B cell (primary cell): Measurements from ENCODE around the gene LIMK1. TPM values are rescaled to one million over a fixed set of nuclear protein-coding genes. Genes with fewer than 3 reads are reported as not detected.

Experiments used
- ATAC-seq: fragments of 200-7000 bp; cut with Tn5 transposase; one replicate; pipeline ENCODE4 v1.10.0; 2021; ENCODE audit warnings: low read depth, mild to moderate bottlenecking, moderate number of reproducible peaks, moderate library complexity
- CTCF ChIA-PET: fragments of 350-600 bp; sonication (Branson Sonifier 250); formaldehyde crosslinking; loops from one replicate; lab custom pipeline; 2021; ENCODE audit warnings: antibody characterized with exemption, inconsistent platforms; lab: Charles Lee
- POLR2A ChIA-PET: fragments of 350-600 bp; sonication (Branson Sonifier 250); formaldehyde crosslinking; loops from one replicate; lab custom pipeline; 2021; ENCODE audit warnings: antibody characterized with exemption; lab: Charles Lee
- DNase-seq: peaks from one replicate; pipeline ENCODE4 v3.0.0; 2013
- H2AFZ ChIP-seq: 2 replicates; pipeline ENCODE4 v1.6.1; 2012; ENCODE audit warnings: mild to moderate bottlenecking, low read depth, low read length; ENCODE audit not compliant: insufficient read depth, poor library complexity, severe bottlenecking
- H3K27ac ChIP-seq, 2 donors: 1 replicate in 1 of 2; 2 replicates in 1 of 2; pipeline ENCODE4 v1.5.1; 2012 to 2013; ENCODE audit warnings: low read length in 2 of 2, mild to moderate bottlenecking in 2 of 2, moderate library complexity in 1 of 2
- H3K27me3 ChIP-seq, 4 experiments: fragments of 200-600 bp in 1 of 4; sonication (generic) in 1 of 4; replicated peaks in 1 of 4; 1 replicate in 2 of 4; 2 replicates in 2 of 4; pipeline versions ENCODE4 v1.6.1 to v1.7.0; 2013 to 2016; ENCODE audit warnings: low read length in 3 of 4, mild to moderate bottlenecking in 2 of 4, mixed read lengths in 1 of 4, moderate library complexity in 1 of 4; ENCODE audit not compliant: insufficient read depth in 4 of 4, control insufficient read depth in 3 of 4; ENCODE audit errors: control extremely low read depth in 1 of 4
- H3K36me3 ChIP-seq, 2 experiments: replicated peaks in 1 of 2; 1 replicate in 1 of 2; 2 replicates in 1 of 2; pipeline versions ENCODE4 v1.6.1 to v1.7.1; 2013; ENCODE audit warnings: low read length in 1 of 2; ENCODE audit not compliant: insufficient read depth in 2 of 2, control insufficient read depth in 1 of 2; ENCODE audit errors: control extremely low read depth in 1 of 2, extremely low read depth in 1 of 2
- H3K4me1 ChIP-seq, 2 donors: fragments of 200-600 bp in 1 of 2; sonication (generic) in 1 of 2; 1 replicate in 1 of 2; 2 replicates in 1 of 2; pipeline versions ENCODE4 v1.5.1 to v1.6.1; 2013 to 2017; ENCODE audit warnings: low read length in 2 of 2; ENCODE audit not compliant: control insufficient read depth in 2 of 2, insufficient read depth in 2 of 2
- H3K4me2 ChIP-seq: replicated peaks from 2 replicates; pipeline ENCODE3; 2012; ENCODE audit warnings: mild to moderate bottlenecking, low read depth, low read length; ENCODE audit not compliant: poor library complexity, severe bottlenecking
- H3K4me3 ChIP-seq, 5 experiments: fragments of 200-600 bp in 1 of 5; sonication (generic) in 1 of 5; 1 replicate in 3 of 5; 2 replicates in 2 of 5; pipeline versions ENCODE4 v1.5.1 to v1.7.0; 2011 to 2016; ENCODE audit warnings: low read length in 4 of 5, mild to moderate bottlenecking in 4 of 5, low read depth in 2 of 5, control low read depth in 1 of 5, moderate library complexity in 1 of 5; ENCODE audit not compliant: insufficient read depth in 1 of 5; ENCODE audit errors: control extremely low read depth in 1 of 5, extremely low read depth in 1 of 5
- H3K79me2 ChIP-seq: fragments of 200-600 bp; sonication (generic); one replicate; pipeline ENCODE4 v1.6.0; 2016; ENCODE audit warnings: low read length; ENCODE audit not compliant: control insufficient read depth, insufficient read depth
- H3K9ac ChIP-seq: fragments of 200-600 bp; sonication (generic); 2 replicates; pipeline ENCODE4 v1.6.1; 2017; ENCODE audit warnings: mild to moderate bottlenecking, low read length, moderate library complexity
- H3K9me3 ChIP-seq, 3 donors: one replicate each; pipeline versions ENCODE4 v1.6.1 to v1.7.1; 2013; ENCODE audit warnings: low read length in 2 of 3; ENCODE audit not compliant: control insufficient read depth in 2 of 3, insufficient read depth in 1 of 3; ENCODE audit errors: control extremely low read depth in 1 of 3
- H4K20me1 ChIP-seq: 2 replicates; pipeline ENCODE4 v1.6.0; 2012; ENCODE audit warnings: mild to moderate bottlenecking, low read length; ENCODE audit not compliant: insufficient read depth, control insufficient read depth, poor library complexity, severe bottlenecking
- H3K27ac Mint-ChIP-seq: one replicate; pipeline ENCODE4 v1.8.0; 2021; ENCODE audit warnings: mixed read lengths
- H3K27me3 Mint-ChIP-seq: one replicate; pipeline ENCODE4 v1.8.0; 2021; ENCODE audit warnings: mixed read lengths
- H3K4me1 Mint-ChIP-seq: one replicate; pipeline ENCODE4 v1.8.0; 2021; ENCODE audit warnings: mixed read lengths
- H3K4me3 Mint-ChIP-seq: one replicate; pipeline ENCODE4 v1.8.0; 2021; ENCODE audit warnings: mixed read lengths
- H3K9me3 Mint-ChIP-seq: one replicate; pipeline ENCODE4 v1.8.0; 2022; ENCODE audit warnings: mixed read lengths; ENCODE audit not compliant: insufficient read depth
- EZH2 ChIP-seq: IDR thresholded peaks from 2 replicates; pipeline ENCODE4 v1.6.1; 2012; ENCODE audit warnings: borderline replicate concordance, low read depth, mild to moderate bottlenecking, moderate library complexity, low read length; ENCODE audit not compliant: insufficient read depth, poor library complexity, severe bottlenecking
- WGBS: methylation state at CpG from one replicate; pipeline ENCODE4 v1.1.5; 2013; ENCODE audit warnings: missing lambda C conversion rate; ENCODE audit not compliant: insufficient coverage; 5-methylcytosine and 5-hydroxymethylcytosine counted together
- intact Hi-C: fragments of 100-400 bp; cut with micrococcal nuclease; formaldehyde crosslinking; loops from one replicate; pipeline ENCODE4 v1.10.0; 2022
- polyA plus RNA-seq: library from polyadenylated mRNA; depleted of rRNA; stranded (reverse); fragments of >200 nt; gene quantifications from 2 replicates; pipeline ENCODE4 v1.2.3, GENCODE V29; 2012
- total RNA-seq, 2 donors: library from RNA; stranded (reverse); fragments of 120-200 nt in 1 of 2; gene quantifications; 1 replicate in 1 of 2; 2 replicates in 1 of 2; pipeline versions ENCODE4 v1.2.3 to v1.2.4, GENCODE V29; 2013 to 2022
- TF ChIP-seq, protein P1 (sequence below): fragments of 200-600 bp; IDR thresholded peaks from one replicate; pipeline ENCODE4 v1.8.0; 2022; ENCODE audit warnings: antibody characterized with exemption, mild to moderate bottlenecking

The LIMK1 gene
- total and polyA plus RNA-seq, 2 donors (not counting 1 experiment from before 2014, with no cell fraction given), result 38.7 to 70.8 TPM

DNA sequence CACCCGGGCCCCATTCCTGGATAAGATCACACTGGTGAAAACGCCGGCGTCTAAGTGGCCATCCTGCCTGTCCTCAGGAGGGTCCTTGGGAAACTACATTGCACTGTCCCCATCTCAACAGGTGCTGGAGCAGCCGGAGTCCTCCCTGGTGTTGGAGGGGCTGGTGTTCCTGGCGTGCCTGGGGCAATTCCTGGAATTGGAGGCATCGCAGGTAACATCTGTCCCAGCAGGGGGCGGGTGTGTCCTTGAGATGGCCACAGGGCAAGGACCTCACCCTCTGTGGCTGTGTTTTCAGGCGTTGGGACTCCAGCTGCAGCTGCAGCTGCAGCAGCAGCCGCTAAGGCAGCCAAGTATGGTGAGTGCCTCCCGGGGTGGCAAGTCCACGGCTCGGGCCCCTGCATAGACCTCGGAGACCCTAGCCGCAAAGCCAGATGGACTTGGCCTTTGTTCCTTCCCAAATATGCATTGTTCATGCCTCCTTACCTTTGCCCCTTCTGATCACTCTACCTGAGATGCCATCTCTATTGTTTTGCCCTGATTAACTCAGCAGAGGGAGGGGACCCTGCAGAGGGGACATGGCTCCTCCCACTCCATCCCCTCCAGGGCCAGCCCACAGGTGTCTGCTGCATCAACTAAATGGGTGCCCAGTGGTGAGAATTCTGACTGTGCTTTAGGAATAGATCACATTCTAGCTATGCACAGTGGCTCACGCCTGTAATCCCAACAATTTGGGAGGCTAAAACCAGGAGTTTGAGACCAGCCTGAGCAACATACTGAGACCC, 31.8 kb upstream of the LIMK1 start:
- Mint-ChIP-seq H3K9me3 (no peaks in the 10 kb centered on the region), H3K27me3 (peaks cover 14% of the 10 kb centered on the region), H3K4me3 (no peak overlapping the region), H3K4me1 (no peaks in the 10 kb centered on the region), H3K27ac (peak overlapping the region; percentile 4)
- Histone ChIP-seq H3K27me3 (no peaks in the 10 kb centered on the region), H3K4me1 (no peaks in the 10 kb centered on the region), H3K9ac (no peak overlapping the region), H3K36me3 (no peaks in the 10 kb centered on the region), H3K4me3 (no peak overlapping the region), H2AFZ (no peak overlapping the region), H3K27ac (no peak overlapping the region), H4K20me1 (no peaks in the 10 kb centered on the region), H3K79me2 (no peaks in the 10 kb centered on the region), H3K9me3 (no peaks in the 10 kb centered on the region), H3K4me2 (no peak overlapping the region)
- ChIA-PET POLR2A (no interaction called here), CTCF (no interaction called here)
- DNase-seq (no peak), ATAC-seq (no peak)
- intact Hi-C loops, result no loop called here
- WGBS, result 68% methylated on average over 13 of the region's 16 CpGs
- TF ChIP-seq, protein P1, sequence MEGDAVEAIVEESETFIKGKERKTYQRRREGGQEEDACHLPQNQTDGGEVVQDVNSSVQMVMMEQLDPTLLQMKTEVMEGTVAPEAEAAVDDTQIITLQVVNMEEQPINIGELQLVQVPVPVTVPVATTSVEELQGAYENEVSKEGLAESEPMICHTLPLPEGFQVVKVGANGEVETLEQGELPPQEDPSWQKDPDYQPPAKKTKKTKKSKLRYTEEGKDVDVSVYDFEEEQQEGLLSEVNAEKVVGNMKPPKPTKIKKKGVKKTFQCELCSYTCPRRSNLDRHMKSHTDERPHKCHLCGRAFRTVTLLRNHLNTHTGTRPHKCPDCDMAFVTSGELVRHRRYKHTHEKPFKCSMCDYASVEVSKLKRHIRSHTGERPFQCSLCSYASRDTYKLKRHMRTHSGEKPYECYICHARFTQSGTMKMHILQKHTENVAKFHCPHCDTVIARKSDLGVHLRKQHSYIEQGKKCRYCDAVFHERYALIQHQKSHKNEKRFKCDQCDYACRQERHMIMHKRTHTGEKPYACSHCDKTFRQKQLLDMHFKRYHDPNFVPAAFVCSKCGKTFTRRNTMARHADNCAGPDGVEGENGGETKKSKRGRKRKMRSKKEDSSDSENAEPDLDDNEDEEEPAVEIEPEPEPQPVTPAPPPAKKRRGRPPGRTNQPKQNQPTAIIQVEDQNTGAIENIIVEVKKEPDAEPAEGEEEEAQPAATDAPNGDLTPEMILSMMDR, result no peak
- TF ChIP-seq EZH2, result no peak

DNA sequence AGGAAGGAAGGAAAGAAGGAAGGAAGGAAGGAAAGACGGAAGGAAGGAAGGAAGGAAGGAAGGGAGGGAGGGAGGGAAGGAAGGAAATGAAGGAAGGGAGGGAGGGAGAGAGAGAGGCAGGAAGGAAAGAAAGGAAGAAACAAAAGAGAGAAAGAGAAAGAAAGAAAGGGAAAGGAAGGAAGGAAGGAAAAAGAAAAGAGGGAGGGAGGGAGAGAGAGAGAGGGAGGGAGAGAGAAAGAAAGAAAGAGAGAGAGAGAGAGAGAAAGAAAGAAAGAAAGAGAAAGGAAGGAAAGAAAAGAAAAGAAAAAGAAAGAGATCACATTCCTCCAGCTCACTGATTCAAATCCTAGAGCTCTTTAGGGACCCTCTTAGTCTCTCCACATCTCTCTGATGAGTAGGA, 31.0 kb upstream of the LIMK1 start:
- ATAC-seq (no peak), DNase-seq (no peak)
- no peak overlapping the region for H3K9ac ChIP-seq
- H3K27ac ChIP-seq, result no peak overlapping the region
- H3K4me2 ChIP-seq, result no peak overlapping the region
- H4K20me1 ChIP-seq, result no peaks in the 10 kb centered on the region
- Mint-ChIP-seq H3K4me3 (no peak overlapping the region), H3K9me3 (no peaks in the 10 kb centered on the region), H3K27me3 (peaks cover 14% of the 10 kb centered on the region), H3K27ac (no peak overlapping the region), H3K4me1 (no peaks in the 10 kb centered on the region)
- H3K4me1 ChIP-seq, result no peaks in the 10 kb centered on the region
- no peaks in the 10 kb centered on the region for H3K79me2 ChIP-seq
- ChIA-PET CTCF (interaction anchor here (0.6 to 1.5 kb wide), 2 partner anchors 15 to 27 kb away, joined by 5 read pairs; no protein-coding TSS in a partner anchor), POLR2A (no interaction called here)
- TF ChIP-seq, protein P1, result no peak
- H2AFZ ChIP-seq, result no peak overlapping the region
- H3K4me3 ChIP-seq, result no peak overlapping the region
- 67% methylated on average over 1 of the region's 1 CpG for WGBS
- no peaks in the 10 kb centered on the region for H3K27me3 ChIP-seq
- H3K9me3 ChIP-seq, result no peaks in the 10 kb centered on the region
- intact Hi-C loops, result no loop called here
- no peaks in the 10 kb centered on the region for H3K36me3 ChIP-seq
